ENCODE results near the gene SSC5D.

Gene SSC5D

DNA sequence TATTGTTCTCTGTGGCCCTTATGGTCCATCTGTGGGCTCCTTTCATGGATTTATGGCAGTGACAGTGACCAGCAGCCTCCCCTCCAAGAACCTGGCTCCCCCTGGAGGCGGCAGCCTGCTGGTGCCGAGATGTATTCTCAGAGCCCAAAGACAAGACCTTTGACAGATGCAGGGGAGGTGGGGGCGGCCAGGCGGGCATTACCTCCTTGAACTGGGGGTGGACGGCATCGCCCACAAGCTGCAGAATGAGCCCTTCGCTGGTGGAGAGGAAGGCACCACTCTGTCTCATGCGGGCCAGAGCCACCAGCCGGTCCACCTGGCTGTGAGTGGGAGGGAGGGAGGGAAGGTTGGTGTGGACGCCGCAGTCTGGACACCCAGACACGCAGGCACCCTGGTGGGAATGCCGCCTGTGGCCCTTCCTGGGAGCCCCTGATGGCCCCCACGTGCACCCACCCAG, 33.4 kb upstream of the SSC5D start:
- peak; percentile 22 for DNase-seq (ENCODE audit: low read depth, low spot score)

DNA sequence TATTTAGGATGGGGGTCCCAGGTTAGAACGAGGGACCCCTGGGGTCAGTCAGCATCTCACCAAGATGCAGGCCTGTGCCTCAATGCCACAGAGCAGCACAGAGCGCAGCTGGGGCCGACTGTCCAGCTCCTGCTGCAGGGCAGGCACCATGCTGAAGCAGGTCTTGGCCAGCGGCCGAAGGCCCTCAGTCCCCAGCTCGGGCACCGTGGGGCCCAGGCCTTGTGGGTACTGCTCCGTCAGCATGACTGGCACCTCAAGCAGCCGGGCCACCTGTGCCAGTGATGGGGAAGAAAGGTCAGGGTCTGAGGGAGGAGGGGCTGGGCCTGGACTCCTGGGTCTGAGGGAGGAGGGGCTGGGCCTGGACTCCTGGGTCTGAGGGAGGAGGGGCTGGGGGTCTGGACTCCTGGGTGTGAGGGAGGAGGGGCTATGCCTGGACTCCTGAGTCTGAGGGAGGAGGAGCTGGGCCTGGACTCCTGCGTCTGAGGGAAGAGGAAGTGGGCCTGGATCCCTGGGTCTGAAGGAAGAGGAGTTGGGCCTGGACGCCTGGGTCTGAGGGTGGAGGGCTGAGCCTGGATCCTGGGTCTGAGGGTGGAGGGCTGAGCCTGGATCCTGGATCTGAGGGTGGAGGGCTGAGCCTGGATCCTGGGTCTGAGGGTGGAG, 32.5 kb upstream of the SSC5D start:
- no peak for DNase-seq (ENCODE audit: low read depth, low spot score)

DNA sequence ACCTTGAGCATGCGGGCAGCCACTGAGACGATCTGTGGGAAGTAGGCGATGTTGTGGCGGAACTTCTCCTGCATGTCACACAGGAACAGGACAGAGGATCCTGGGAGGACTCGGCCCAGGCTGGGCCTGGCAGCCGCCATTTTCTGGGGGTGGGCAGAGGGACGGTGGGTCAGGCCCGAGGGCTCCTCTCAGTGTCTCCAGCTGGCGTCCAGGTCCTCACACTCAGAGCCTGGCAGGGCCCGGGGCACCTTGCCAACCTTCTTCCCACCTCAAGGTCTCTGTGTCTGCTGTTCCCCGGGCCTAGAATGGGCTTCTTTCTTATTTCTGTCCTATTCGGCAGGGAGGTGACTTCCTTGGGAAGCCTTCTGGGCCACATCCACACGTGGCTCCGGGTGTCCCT, 31.9 kb upstream of the SSC5D start:
- DNase-seq (ENCODE audit: low read depth, low spot score), result no peak

DNA sequence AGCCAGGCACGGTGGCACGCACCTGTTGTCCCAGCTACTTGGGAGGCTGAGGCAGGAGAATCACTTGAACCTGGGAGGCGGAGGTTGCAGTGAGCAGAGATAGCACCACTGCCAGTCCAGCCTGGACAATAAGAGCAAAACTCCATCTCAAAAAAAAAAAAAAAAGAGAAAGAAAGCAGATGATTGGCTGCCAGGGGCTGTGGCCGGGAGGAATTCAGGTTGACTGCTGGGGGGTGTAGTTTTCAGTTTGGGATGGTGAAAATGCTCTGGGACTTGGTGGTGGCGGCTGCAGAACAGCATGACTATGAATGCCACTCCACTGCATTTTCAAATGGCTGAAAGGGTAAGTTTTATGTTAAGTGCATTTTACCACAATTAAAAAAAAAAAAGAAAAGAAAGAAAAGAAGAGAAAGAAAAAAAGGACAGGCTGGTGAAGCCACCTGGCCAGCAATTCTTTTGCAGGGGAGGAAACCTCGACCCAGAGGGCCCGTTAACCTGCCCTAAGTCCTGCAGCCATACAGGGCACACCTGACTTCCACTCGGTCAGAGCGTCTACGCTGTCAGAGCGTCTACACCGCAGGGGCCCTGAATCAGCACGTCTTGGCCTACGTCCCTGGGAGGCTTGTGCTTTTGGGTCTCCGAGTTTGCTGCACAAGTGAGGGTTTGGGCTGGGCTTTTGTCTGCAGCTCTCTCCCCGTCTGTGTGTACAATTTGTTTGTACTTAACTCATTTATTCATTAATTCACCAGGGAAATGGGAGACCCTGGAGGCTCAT, 30.4 kb upstream of the SSC5D start:
- no peak for DNase-seq (ENCODE audit: low read depth, low spot score)

DNA sequence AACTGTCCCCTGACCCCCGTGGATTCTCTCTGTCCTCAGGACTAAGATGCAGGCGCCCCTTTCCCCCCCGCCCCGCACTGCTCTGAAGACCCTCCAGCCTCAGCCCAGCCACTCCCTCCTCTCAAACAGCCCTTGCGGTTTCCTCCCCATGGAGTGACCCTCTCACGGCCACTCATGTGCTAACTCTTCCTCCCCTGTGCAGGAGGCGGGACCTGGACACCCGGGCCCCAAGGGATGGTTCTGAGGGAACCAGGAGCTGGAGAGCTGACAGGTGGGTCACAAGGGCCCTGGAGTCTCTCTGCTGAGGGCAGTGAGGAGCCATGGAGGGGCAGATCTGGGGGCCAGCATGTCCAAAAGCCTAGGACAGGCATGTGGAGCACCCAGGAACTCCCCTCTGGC, 28.7 kb upstream of the SSC5D start:
- no peak for DNase-seq (ENCODE audit: low read depth, low spot score)

DNA sequence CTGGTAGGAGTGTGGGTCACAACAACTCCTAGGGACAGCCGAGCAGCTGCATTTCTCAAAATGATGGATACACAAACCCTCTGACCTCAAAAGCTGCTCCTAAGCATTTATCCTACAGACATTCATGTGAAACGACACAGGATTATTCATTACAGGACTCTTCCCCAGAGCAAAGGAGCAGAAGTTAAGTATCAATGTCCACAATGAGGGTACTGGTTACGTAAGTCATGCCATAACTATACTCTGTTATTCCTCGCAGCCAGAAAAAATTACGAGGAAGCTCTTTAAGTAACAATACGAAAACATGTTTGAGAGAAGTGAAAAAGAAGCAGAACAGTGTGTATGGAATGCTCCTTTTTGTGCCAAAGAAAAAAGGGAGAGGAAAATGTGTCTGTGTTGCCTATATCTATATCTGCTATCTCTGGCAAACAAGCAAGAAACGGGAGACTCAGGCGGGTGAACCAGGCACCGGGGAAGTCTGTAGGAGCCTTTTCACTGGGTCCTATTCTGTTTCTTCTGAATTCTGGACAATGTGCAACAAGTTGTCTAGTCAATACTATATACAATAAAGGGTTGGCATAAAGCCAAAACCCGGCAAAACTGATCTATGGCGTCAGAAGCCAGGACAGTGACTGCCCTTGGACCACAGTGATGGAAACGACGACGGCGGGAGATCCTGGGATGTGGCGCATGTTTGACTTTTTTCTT, 28.1 kb upstream of the SSC5D start:
- no peak for DNase-seq (ENCODE audit: low read depth, low spot score)

DNA sequence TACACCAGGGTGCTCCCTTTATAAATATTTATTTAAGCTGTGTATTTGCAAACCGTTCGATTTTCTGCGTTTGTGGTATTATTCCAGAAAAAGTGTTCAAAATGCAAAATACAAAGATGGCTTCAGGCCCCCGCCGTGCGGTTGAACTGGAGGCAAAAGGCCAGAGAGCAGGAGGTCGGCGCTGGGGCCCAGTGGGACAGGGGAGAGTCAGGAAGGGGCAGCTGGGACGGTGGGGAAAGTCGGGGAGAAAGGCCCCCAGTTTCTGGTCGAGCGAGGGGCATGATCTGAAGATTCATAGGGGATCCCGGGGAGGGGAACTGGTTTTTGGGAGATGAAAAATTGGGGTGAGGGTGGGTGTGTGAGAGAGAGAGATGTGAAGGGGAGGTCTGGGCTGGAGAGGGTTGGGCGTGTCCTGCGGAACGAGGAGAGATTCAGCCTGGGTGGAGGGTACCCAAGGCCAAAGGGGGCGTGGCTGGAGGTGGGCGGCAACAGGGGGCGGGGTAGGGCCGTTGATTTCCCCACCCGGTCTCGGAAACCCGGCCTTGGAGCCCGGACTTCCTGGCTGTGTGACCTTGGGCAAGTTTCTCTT, 27.5 kb upstream of the SSC5D start:
- DNase-seq (ENCODE audit: low read depth, low spot score), result no peak

DNA sequence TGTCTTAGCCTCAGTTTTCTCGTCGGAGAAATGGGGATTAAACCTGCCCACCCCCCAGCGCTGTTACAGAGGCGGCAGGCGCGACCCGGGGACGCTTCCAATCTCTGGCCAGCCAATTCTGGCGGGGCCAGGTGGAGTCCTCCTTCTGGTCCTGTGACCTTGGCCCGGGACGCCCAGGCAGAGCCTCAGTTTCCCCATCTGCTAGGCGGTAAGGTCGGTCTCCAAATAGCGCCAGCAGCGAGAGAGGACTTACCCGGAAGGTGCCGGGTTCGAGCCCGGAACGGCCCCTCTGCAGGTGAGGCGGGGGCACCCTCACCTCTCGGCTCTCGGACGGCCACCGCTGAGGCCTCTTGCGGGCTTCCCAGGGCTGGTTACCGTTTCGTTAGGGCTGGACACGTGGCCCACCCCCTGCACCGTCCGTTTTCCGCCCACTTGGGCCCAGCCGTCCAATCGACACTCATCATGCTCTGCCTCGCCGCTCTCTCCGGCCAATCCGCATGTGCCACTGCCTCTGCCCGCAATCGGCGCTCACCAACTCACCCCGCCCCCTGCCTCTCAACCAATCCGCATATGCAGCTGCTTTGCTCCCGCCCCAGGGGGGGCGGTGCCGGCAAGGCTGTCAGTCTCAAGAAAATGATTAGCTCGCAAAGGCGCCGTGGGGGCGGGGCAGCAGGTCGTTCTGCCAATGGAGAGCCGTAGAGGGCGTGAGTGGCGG, 26.8 kb upstream of the SSC5D start, which contains the start of gene ISOC2:
Gene ISOC2 (minus strand): TSS at position 384 of the 715 bp plus-strand sequence. CDS start 5,156 bp downstream, outside the sequence.
- peak; percentile 100 for DNase-seq (ENCODE audit: low read depth, low spot score)

DNA sequence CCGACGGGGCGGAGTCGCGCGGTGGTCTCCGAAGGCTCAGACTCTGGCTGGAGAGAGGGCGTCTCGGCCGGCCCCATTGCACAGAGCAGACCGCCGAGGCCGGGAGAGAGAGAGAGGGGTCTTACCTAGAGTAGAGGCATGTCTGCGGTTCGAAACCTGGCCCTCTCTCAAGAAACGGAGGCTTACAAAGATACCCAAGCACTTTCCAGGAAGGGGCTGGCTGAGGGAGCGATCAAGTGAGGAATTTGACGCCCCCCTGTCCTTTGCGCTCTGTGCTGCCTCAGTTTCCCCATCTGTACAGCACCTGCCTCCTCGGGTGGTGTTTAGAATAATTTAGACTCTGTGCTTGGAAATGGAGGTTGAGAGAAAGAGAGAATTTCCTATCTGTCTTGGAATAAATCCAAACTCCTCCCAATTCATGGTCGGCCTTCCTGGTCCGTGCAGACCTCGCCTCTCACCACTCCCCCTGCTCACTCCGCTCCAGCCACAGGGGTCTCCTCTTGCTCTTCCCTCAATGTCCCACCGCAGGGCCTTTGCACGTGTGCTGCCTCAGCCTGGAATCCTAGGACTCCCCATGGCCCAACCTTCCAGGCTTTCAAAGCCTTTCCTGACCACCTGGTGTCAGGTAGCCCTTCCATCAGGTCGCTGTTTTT, 26.1 kb upstream of the SSC5D start:
- no peak for DNase-seq (ENCODE audit: low read depth, low spot score)

DNA sequence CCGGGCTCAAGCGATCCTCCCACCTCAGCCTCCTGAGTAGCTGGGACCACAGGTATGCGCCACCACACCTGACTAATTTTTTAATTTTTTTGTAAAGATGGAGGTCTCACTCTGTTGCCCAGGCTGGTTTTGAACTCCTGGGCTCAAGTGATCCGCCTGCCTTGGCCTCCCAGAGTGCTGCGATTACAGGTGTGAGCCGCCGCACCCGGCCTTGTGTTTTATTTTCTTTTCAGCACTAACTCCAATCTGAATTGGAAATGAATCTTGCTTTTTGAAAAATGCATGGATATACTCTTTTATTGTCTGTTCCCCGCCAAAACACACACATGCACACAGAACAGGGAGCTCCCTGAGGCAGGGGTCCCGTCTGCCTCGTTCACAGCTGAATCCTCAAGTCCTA, 25.5 kb upstream of the SSC5D start:
- no peak for DNase-seq (ENCODE audit: low read depth, low spot score)

DNA sequence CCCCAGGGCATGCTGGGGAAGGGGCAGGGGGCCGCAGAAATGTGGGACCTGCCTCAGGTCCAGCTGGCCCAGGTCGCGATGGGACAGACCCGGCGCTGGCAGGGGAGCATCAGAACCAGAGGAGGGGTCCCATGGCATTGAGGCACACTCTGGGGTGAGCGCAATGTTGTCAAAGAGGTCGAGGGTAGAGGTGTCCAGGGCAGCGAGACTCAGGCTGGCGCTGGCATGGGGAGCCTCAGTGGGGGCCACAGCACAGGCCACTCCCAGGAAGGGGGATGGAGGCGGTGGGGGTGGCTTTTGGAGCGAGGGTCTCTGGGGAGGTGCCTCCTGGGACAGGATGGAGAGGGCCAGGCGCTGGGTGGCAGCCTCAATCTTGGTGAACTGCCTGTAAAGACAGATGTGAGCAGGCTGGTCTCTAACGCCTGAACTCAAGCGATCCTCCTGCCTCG, 24.6 kb upstream of the SSC5D start:
- no peak for DNase-seq (ENCODE audit: low read depth, low spot score)

DNA sequence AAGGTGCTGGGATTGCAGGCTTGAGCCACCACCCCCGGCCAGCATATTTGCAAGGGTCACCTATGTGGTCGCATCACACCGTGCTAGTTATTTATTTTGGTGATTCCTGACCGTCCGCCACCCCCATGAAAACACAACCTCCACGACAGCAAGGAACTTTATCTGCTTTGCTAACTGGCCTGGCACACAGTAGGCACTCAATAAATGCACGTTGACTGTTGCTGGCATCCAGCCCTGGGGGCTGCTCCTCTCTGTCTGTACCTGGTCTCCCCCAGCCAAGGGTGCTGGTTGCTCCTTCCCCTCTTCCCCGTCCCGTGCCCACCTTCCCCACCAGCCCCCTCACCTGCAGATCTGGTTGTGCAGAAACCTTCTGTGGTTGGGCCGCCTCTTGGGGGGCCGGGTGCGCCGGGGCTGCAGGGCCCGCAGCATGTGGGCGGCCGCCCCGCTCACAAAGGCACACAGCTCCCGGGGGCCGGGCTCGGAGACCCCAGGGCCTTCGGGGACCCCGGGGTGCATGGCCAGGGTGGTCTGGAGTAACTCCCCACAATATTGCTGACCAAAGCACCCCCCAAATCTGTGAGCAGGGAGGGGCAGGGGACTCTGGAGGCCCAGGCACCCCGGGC, 24.1 kb upstream of the SSC5D start:
- DNase-seq (ENCODE audit: low read depth, low spot score), result no peak

DNA sequence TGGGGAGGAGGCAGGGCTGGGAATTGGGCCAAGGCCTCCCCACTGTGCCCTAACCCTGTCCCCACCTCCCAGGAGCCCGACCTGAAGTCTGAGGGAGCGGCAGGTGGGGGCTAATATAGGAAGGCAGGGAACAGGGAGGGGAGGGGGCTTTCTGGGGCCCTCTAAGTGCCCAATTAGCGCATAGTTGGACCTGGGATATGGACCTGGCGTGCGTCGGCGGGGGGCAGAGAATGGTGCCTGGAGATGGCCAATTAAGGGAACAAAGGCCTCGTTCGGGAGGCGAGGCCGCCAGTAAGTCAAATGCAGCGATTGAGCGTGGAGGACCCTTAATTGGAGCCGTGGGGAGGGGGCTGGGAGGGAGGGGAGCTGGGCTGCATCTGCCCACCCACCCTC, 23.6 kb upstream of the SSC5D start, which contains the start of gene C19orf85:
Gene C19orf85 (minus strand): TSS at position 90 of the 393 bp plus-strand sequence. CDS start 197 bp downstream, outside the sequence.
- no peak for DNase-seq (ENCODE audit: low read depth, low spot score)

DNA sequence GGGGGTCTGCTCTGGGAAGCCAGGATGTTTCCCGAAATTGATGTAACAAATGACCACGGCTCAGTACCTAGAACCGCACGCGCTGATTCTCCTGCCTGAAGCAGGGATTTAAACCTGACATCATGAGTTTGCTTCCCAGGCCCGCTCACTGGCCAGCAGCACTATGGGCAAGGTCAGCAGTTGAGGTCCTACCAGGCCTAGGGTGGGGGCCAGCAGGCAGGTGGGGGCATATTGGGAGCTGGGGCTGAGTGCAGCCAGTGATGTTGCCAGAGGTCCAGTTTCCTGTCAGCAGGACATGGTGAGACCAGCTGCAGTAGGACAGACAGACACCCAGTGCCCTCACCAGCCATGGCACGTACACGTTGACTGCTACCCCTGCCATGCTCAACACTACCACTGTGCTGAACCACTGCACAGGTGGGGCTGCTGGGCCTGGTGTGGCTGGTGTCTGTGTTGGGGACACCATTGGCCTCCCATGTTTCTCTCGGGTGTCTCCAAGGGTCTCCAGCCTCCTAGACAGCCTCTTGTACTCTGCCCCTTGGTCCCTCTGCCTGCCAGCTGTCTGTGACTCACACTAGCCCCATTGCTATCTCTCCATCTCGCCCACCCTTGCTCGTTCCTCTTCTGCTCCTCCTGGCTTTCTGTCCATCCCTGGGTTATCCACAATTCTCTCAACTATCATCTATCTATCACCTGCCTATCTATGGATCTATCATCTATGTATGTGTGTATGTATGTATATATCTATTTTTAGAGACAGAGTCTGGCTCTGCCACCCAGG, 22.6 kb upstream of the SSC5D start:
- no peak for DNase-seq (ENCODE audit: low read depth, low spot score)

DNA sequence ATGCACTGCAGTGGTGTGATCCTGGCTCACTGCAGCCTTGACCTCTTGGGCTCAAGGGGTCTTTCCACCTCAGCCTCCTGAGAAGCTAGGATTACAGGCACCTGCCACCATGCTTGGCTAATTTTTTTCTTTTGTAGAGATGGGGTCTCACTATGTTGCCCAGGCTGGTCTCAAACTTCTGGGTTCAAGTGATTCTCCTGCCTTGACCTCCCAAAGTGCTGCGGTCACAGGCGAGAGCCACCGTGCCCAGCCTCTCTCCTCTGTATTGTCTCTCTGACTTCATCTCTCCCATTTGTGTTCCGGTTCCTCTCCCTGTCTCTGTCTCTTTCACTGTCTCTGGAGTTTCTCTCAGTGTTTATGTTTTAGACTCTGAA, 22.0 kb upstream of the SSC5D start:
- DNase-seq (ENCODE audit: low read depth, low spot score), result no peak

DNA sequence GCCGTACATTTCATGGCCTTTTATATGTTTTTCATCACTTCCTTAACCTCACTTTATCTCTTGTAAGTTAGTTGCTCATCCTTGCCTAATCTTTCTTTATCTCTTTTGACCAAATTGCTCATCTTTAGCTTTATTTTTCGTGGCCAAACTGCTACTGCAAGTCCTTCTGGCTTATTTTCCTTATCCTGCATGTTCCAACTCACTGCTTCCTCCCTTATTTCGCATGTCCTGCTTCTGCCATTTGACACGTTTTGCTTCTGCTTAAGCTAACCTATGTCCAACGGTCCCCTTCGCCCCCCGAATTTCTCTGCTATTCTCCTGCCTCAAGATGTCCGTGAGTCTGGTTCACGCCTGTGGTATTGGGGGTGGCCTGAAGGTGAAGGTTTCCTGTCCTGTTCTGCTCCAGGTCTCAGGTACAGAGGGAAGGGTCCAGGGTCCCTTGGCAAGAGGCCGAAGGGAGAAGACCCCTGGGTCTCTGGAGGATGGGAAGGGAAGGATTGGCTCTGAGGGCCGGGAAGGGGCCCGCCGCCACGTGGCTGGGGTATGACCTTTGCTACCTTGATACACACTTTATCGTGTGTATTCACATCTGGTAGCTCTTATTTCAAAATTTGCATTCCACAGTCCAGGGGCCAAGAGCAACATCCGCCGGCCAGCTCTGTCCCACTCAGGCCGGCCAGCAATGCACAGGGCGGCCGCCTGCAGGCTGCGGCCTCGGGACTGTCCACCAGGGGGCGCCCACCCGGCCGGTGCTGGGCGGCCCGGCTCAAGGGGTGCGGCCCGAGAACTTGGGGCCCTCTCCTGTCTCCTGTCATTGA, 20.8 kb upstream of the SSC5D start:
- peak; percentile 45 for DNase-seq (ENCODE audit: low read depth, low spot score)

DNA sequence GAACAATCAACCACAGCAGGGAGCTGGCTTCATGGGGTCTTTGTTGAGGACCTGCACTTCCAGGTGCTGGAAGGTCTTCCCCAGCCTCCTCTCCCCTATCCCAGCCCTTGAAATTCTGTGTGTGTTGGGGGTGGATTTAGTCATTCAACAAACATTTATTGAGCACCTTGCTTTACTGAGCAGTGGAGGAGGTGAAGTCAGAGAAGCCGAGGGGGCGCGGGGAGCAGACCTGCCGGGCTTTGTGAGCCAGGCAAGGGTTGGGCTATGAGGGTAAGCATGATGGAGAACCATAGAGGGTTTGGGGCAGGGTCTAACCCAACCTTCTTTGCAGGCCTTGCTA, 20.2 kb upstream of the SSC5D start:
- DNase-seq (ENCODE audit: low read depth, low spot score), result no peak

DNA sequence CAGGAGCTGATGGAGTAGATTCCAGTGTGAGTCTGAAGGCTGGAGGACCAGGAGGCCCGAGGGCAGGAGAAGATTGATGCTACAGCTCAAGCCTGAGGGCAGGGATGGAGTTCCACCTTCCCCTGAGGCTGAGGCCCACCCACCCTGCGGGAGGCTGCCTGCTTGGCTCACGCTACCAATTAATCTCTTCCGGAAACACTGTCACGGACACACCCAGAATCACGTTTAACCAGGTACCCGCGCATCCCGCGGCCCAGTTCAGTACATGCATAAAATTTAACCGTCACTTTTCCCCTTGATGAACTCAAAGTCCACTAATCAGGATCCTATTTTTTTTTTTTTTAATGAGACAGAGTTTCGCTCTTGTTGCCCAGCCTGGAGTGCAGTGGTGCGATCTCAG, 17.0 kb upstream of the SSC5D start:
- no peak for DNase-seq (ENCODE audit: low read depth, low spot score)

DNA sequence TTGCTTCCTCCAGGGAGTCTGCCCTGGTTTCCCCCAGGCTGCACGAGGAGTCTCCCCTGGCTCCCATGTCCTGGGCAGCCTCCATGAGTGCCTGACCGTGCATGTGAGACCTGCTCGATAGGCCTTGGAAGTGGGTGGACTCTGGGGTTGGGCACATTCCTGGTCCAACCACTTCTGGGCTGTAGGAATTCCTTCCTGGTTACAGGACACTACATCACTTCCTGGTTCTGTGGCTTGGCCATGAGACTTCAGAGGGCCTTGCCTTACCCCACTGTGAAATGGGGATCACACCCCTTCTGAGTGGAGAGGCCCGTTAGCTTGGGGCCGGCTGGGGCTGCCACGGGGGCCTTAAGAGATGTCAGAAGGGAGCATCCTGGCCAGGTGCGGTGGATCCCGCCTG, 15.8 kb upstream of the SSC5D start:
- no peak for DNase-seq (ENCODE audit: low read depth, low spot score)
